ENCODE results near the gene TMC7.
"Not testable (repeated sequence)": the region's sequence is repeated elsewhere in the genome, so short reads cannot be mapped to it uniquely, and the experiment has no call there.

Gene TMC7

DNA sequence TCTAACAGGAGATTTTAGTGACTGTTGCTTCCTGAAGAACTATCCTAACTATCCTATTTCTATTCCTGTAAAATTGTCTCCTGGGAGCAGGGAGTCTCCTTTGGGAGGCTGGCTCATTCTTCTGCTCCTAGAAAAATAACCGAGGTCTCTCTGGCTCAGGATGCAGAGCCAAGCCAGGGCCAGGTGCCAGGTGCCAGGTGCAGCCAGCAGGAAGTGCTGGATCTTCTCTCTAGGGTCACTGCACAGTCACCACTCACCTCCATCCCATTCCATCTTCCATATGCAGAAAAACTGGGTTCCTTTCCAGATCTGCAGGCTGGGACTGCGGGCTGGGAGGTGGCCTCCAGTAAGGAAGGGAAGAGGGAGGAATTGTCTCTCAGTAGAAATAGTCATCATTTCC lies 3.8 kb upstream of the TMC7 start:
- DNase-seq (ENCODE audit: low read depth in 2 of 2), result no peak

GRCh38 chr16:18984435-18985005 lies 786 bp downstream of the TMC7 start:
- no peak for DNase-seq (ENCODE audit: low read depth in 2 of 2)

- not testable (repeated sequence) for DNase-seq (ENCODE audit: low read depth in 2 of 2)
Observed at GRCh38 chr16:18985256-18985655, 1.5 kb downstream of the TMC7 start.

- DNase-seq (ENCODE audit: low read depth in 2 of 2), result not testable (repeated sequence)
Observed at GRCh38 chr16:18991731-18992130, 8.0 kb downstream of the TMC7 start.

DNA sequence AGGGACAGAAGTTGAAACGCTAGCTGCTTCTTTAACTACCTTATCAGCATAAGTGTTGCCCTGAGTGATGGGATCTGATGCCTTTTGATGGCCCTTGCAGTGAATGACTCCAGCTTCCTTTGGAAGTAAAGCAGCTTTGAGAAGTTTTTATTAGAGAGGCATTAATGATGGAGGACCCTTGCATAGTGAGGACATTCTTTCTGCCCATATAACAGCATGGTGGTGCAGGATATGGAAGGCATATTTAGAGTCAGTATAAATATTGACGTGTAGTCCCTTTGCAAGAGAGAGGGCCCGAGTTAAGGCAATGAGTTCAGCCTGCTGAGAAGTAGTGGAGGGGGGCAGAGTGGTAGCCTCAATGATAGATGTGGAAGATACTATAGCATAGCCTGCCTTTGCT lies 9.8 kb downstream of the TMC7 start:
- not testable (repeated sequence) for DNase-seq (ENCODE audit: low read depth in 2 of 2)

DNA sequence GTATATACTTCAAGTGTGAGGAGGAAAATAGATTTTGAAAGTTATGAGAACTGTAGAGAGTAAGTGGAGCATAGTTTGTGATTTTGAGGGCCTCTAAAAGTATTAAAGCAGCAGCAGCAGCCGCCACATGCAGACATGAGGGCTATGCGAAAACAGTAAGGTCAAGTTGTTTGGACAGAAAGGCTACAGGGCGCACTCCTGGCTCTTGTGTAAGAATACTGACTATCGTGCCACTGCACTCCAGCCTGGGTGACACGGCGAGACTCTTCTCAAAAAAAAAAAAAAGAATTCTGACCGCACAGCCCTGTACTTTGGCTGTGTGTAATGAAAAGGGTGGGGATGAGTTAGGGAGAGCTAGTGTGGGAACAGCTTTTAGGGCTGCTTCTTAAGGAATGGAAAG lies 10.4 kb downstream of the TMC7 start:
- not testable (repeated sequence) for DNase-seq (ENCODE audit: low read depth in 2 of 2)

DNA sequence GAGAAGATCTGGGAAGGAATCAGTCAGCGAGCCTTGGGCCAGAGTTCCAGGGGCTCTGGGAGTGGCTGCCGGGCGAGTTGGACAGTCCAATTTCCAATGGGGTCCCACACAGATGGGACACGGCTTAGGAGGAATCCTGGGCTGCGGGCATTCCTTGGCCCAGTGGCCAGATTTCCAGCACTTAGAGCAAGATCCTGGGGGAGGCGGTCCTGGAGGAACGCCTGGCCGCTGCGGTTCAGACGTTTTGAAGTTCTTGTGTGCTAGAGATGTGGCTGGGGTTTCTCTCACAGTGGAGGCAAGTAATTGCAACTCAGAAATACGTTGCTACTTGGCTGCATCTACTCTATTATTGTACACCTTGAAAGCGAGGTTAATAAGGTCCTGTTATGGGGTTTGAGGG lies 11.7 kb downstream of the TMC7 start:
- not testable (repeated sequence) for DNase-seq (ENCODE audit: low read depth in 2 of 2)

DNA sequence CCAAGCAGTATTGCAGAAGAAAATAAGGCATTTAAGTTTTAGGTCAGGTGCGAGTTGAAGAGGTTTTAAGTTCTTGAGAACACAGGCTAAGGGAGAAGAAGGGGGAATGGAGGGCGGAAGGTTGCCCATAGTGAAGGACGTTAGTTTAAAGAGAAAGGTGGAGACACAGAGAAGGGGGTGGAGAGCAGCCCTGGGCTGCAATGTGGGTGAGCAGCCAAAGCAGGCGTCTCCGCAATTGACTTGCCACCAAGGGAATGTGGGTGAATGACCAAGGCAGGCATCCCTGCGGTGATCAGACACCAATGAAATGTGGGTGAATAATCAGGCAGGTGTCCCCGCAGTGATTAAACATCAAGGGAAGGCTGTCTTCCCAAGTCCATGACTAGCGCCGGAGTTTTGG lies 12.8 kb downstream of the TMC7 start:
- not testable (repeated sequence) for DNase-seq (ENCODE audit: low read depth in 2 of 2)

DNA sequence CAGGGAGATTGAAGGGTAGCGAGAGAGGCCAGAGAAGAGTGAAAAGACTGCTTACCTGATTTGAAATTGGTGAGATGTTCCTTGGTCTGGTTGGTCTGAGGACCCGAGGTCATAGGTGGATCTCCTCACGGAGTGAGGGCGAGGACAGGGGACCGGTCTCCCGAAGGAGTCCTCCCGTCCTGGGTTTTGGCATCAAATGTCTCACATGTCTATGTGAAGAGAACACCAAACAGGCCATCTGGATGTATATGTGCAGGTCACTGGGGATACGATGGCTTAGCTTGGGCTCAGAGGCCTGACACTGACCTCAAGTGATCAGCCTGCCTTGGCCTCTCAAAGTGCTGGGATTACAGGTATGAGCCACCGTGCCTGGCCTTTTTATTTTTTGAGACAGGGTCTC lies 13.3 kb downstream of the TMC7 start:
- DNase-seq (ENCODE audit: low read depth in 2 of 2), result not testable (repeated sequence)

GRCh38 chr16:18999045-18999393 lies 15.3 kb downstream of the TMC7 start:
- DNase-seq (ENCODE audit: low read depth in 2 of 2), result no peak

GRCh38 chr16:19001788-19002187 lies 18.1 kb downstream of the TMC7 start:
- no peak for DNase-seq (ENCODE audit: low read depth in 2 of 2)

DNA sequence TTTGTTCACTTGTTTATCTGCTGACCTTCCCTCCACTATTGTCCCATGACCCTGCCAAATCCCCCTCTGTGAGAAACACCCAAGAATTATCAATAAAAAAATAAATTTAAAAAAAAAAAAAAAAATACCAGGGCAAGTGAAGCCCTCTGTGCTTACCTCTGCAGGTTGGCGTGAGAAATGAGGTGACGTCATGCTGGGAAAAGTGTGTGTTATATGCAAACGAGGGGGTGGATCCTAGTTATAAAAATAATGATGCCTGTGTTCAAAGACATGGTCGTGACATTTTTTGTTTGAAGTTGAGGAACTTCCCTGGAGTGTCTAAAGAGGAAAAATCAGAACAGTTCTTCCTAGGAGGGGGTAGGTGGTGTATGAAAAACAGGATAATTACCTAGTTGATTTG lies 20.2 kb downstream of the TMC7 start:
- no peak for DNase-seq (ENCODE audit: low read depth in 2 of 2)

DNA sequence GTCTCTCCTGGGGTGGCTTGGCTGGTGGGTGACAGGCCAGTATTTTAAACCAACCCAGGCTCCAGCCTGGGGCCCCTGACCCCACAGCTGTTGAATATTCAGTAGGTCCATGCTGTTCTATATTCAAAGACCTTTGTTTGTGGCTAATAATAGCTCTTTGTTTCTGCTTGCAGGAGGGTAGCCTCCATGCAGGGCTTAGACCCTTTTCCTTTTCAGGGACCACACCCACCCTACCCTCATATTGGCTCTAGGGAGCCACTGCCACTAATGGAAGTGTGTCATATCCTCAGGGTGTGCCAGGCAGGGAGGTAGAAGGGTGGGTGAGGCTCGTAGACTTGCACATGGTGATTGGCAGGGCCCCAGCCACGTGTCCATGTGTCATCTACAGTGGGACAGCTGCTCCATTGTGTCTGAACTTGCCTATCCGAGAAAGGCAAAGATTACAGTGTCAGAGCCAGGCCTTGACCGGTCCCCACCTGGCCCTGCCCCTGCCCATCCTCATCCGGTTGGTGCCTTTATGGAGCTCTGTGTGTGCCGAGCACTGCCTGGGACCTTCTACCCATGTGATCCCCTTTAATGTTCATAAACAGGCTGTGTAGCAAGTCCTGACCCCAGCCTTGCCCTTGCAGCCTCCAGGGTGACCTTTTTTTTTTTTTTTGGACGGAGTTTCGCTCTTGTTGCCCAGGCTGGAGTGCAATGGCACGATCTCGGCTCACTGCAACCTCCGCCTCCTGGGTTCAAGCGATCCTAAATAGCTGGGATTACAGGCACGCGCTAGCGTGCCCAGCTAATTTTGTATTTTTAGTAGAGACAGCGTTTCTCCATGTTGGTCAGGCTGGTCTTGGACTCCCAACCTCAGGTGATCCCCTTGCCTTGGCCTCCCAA lies 22.1 kb downstream of the TMC7 start:
- DNase-seq (ENCODE audit: low read depth in 2 of 2), result no peak

DNA sequence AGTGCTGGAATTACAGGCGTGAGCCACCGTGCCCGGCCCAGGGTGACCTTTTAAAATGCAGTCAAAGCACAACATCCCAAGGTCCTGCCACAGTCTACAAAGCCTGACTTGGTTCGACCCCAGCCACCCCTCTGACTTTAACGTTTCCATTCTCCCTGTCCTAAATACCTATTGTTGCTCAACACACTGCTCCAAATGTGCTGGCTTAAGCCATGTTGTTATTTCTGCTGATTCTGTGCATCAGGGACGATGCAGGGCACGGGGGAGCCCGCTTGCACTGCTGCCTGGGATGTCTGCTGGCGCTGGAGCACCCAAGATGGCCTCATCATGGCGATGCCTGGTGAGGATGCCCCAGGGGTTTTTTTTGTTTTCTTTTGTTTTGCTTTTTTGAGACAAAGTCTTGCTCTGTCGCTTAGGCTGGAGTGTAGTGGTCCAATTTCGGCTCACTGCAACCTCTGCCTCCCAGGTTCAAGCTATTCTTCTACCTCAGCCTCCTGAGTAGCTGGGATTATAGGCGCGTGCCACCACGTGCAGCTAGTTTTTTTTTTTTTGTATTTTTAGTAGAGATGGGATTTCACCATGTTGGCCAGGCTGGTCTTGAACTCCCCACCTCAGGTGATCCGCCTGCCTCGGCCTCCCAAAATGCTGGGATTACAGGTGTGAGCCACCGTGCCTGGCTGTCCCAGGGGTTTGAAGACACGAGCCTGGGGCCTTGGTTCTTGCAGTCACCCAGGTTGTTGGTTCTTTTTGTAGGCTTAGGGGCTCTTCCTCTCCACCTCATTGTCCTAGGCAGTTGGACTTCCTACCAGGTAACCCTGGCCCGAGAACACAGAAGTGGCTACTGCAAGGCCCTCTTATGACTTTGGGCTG lies 22.9 kb downstream of the TMC7 start:
- no peak for DNase-seq (ENCODE audit: low read depth in 2 of 2)

DNA sequence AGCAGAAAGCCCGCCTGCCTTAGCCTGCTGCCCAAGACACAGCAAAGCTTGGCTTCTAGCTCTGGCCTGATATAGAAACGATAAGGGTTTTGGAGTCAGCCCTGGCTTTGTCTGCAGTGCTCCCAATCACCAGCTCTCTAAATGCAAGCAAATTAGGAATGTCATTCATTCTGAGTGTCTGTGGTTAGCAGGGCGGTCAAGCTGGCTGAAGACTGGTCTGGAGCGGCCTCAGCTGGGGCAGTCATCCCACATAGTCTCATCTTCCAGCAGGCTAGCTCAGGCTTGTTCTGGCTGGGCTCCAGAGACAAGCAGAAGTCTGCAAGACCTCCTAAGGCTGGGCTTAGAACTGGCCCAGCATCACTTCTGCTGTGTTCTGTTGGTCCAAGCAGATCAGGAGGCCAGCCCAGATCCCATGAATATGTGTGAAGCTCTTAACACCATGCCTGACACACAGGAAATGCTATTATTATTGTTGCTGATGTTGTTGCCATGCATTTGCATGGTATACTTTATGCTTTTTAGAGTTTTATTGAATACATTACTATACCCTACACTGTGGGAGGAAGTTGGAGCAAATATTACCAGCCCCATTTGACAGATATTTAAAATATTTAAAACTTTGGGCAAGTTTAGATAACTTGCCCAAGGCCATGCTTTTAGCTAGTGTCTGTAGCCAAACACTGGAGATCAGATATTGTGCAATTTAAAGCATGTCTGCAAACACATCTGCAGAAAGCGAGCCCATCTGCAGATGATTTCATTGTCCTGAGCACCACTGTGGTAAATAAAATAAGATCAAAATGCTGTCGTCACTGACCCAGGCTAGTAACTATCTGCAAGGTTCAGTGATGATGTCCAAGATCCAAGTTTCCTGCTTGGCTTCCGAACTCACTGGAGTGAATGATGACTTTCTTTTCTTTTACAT lies 24.8 kb downstream of the TMC7 start:
- no peak for DNase-seq (ENCODE audit: low read depth in 2 of 2)

- DNase-seq (ENCODE audit: low read depth in 2 of 2), result no peak
Observed at GRCh38 chr16:19011169-19011731, 27.5 kb downstream of the TMC7 start.

DNA sequence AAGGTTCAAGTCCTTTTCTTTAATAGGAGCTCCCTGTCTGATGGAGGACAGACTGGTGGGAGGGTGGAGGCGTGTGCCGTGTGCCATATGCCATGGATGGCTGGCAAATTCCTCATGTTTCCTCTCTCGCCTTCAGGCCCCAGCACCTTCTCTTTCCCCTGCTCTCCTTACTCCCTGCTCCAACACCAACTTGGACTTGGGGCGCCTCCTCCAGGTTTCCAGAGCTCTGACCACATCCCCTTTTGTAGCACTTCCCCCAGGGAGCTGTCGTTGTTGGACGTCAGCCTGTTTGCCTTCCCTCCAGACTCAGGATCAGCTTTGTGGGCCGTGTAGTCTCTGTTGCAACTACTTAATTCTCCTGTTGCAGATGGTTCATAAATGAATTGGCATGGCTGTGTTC lies 30.7 kb downstream of the TMC7 start:
- DNase-seq (ENCODE audit: low read depth in 2 of 2), result no peak

- DNase-seq (ENCODE audit: low read depth in 2 of 2), result no peak
Observed at GRCh38 chr16:19017179-19017578, 33.4 kb downstream of the TMC7 start.

DNA sequence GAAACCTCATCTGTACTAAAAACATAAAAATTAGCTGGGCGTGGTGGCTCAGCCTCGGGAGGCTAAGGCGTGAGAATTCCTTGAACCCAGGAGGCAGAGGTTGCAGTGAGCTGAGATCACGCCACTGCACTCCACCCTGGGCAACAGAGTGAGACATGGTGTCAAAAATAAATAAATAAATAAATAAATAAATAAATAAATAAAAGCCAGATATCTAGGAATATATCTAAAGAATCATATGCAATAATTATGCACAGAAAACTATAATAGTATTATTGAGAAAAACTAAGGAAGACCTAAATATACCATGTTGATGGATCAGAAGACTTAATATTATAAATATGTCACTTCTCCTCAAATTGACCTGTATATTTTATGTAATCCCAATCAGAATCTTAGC lies 37.0 kb downstream of the TMC7 start:
- DNase-seq (ENCODE audit: low read depth in 2 of 2), result no peak

DNA sequence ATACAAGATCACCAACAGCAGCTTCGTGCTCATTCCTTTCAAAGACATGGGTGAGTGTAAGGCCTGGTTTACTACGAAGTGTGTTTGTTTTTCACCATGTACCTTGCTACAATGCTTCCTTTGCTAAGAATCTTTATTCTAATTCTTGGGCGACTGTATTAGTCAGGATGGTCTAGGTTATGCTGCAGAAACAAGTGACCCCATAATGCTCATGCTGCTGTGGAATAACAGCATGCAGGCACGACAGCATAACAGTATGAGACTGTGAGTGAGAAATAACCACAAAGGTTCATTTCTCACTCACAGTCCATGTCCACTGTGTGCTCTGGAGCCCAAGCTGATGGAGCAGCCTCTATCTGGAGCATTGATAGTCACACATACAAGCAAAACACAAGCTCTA lies 38.0 kb downstream of the TMC7 start:
- no peak for DNase-seq (ENCODE audit: low read depth in 2 of 2)

GRCh38 chr16:19027416-19027815 lies 43.7 kb downstream of the TMC7 start:
- DNase-seq (ENCODE audit: low read depth in 2 of 2), result no peak

Measured in stimulated activated CD8-positive, alpha-beta memory T cell treated with anti-CD3 and anti-CD28 coated beads, Interleukin-15, amount 100 ng/mL, for 48 hours (primary cell).